K562 (cell line): ENCODE data around the gene TTC32. TPM values are rescaled to one million over a fixed set of nuclear protein-coding genes. Genes with fewer than 3 reads are reported as not detected.

Experiments used
- ATAC-seq: fragments of 200-7000 bp; cut with Tn5 transposase; 3 replicates; pipeline ENCODE4 v1.9.1; 2020; ENCODE audit warnings: moderate library complexity
- BruUV-seq: library from RNA; stranded (reverse); fragments of 400-500 nt; replicated peaks from 2 replicates; lab custom pipeline; 2021; lab: Mats Ljungman, UMichigan
- CTCF ChIA-PET: fragments of 300-600 bp; formaldehyde crosslinking; extraction: SDS; loops from one replicate; lab custom pipeline; 2021; ENCODE audit warnings: low intra/inter-chr PET ratio; lab: Yijun Ruan, JAX
- POLR2A ChIA-PET: fragments of 300-600, 350-650 bp; sonication (Branson Sonifier 250); formaldehyde crosslinking; extraction: SDS; loops from one replicate; lab custom pipeline; 2021; ENCODE audit warnings: antibody characterized with exemption, inconsistent platforms; lab: Yijun Ruan, JAX
- DNase-seq, 4 experiments: peaks; one replicate each; pipeline versions ENCODE4 v3.0.0 to v3.0.0-alpha.2; 2011 to 2018; ENCODE audit warnings: low spot score in 3 of 4, mixed read lengths in 3 of 4; ENCODE audit errors: extremely low read depth in 1 of 4
- FAIRE-seq: peaks from 2 replicates; lab custom pipeline; 2011; peaks lifted over from hg19 to GRCh38; lab: Jason Lieb, UNC
- H2AFZ ChIP-seq: 2 replicates; pipeline ENCODE4 v1.6.0; 2011; ENCODE audit warnings: low read depth, low read length, control low read depth, inconsistent platforms
- H3K27ac ChIP-seq: fragments of 200-600 bp; 3 replicates; pipeline ENCODE4 v1.8.0; 2011; ENCODE audit warnings: low read depth, mild to moderate bottlenecking, control low read depth, inconsistent platforms, low read length, moderate library complexity, mixed read lengths; ENCODE audit errors: extremely low read depth
- H3K27me3 ChIP-seq, 2 experiments: fragments of 300-600 bp in 1 of 2; 2 replicates in 1 of 2; 3 replicates in 1 of 2; pipeline versions ENCODE4 v1.6.0 to v1.8.0; 2011; ENCODE audit warnings: inconsistent platforms in 2 of 2, low read length in 2 of 2, mild to moderate bottlenecking in 1 of 2, mixed read lengths in 1 of 2, moderate library complexity in 1 of 2; ENCODE audit not compliant: control insufficient read depth in 2 of 2, insufficient read depth in 2 of 2
- H3K36me3 ChIP-seq: fragments of 300-600 bp; 3 replicates; pipeline ENCODE4 v1.8.0; 2011; ENCODE audit warnings: mild to moderate bottlenecking, low read length, inconsistent platforms; ENCODE audit not compliant: control insufficient read depth, insufficient read depth
- H3K4me1 ChIP-seq, 2 experiments: fragments of 200-600 bp in 1 of 2; replicated peaks in 1 of 2; 2 replicates in 1 of 2; 3 replicates in 1 of 2; pipeline versions ENCODE4 v1.5.1 to v1.8.0; 2011; ENCODE audit warnings: inconsistent platforms in 2 of 2, low read length in 2 of 2, mild to moderate bottlenecking in 1 of 2, mixed read lengths in 1 of 2, moderate library complexity in 1 of 2; ENCODE audit not compliant: control insufficient read depth in 2 of 2, insufficient read depth in 2 of 2
- H3K4me2 ChIP-seq: 2 replicates; pipeline ENCODE4 v1.6.1; 2011; ENCODE audit warnings: low read length, control low read depth, inconsistent platforms, mixed read lengths; ENCODE audit not compliant: insufficient read depth
- H3K4me3 ChIP-seq: fragments of 200-600 bp; sonication (generic), shearing (Covaris generic); 2 replicates; pipeline ENCODE4 v1.5.1; 2016; ENCODE audit warnings: control low read depth, inconsistent platforms
- H3K79me2 ChIP-seq: fragments of 200-600 bp; 3 replicates; pipeline ENCODE4 v1.8.0; 2011; ENCODE audit warnings: low read length, inconsistent platforms; ENCODE audit not compliant: control insufficient read depth, insufficient read depth
- H3K9ac ChIP-seq, 2 experiments: 2 replicates each; pipeline versions ENCODE4 v1.6.0 to v1.6.1; 2011; ENCODE audit warnings: low read depth in 2 of 2, low read length in 2 of 2, control low read depth in 1 of 2, inconsistent platforms in 1 of 2, mild to moderate bottlenecking in 1 of 2, mixed read lengths in 1 of 2; ENCODE audit not compliant: insufficient read depth in 1 of 2
- H3K9me1 ChIP-seq: one replicate; pipeline ENCODE4 v1.6.0; 2011; ENCODE audit warnings: inconsistent platforms, mild to moderate bottlenecking, low read length, moderate library complexity; ENCODE audit not compliant: control insufficient read depth, insufficient read depth
- H3K9me3 ChIP-seq: replicated peaks from 2 replicates; pipeline ENCODE4 v1.5.1; 2011; ENCODE audit warnings: low read depth, low read length, inconsistent platforms; ENCODE audit not compliant: control insufficient read depth, insufficient read depth
- H4K20me1 ChIP-seq: replicated peaks from 2 replicates; pipeline ENCODE4 v1.6.1; 2011; ENCODE audit warnings: low read length, inconsistent platforms, mixed read lengths; ENCODE audit not compliant: control insufficient read depth, insufficient read depth
- DEAF1 ChIP-seq: fragments of 450-650 bp; formaldehyde crosslinking; IDR thresholded peaks from 2 replicates; pipeline ENCODE4 v1.4.0; 2020; ENCODE audit warnings: mild to moderate bottlenecking, moderate library complexity
- ERF ChIP-seq: fragments of 450-650 bp; formaldehyde crosslinking; IDR thresholded peaks from 2 replicates; pipeline ENCODE4 v1.4.0; 2020; ENCODE audit warnings: mild to moderate bottlenecking, mixed read lengths
- FOXP1 ChIP-seq: sonication (generic); formaldehyde crosslinking; IDR thresholded peaks from 2 replicates; pipeline ENCODE4 v1.8.0; 2022; ENCODE audit warnings: mild to moderate bottlenecking, missing genetic modification reagents
- MLLT1 ChIP-seq, 2 experiments: fragments of 450-650 bp; IDR thresholded peaks; 2 replicates each; pipeline ENCODE4 v1.6.1; 2016
- POLR2AphosphoS5 ChIP-seq: IDR thresholded peaks from 2 replicates; pipeline ENCODE4 v1.6.1; 2011; ENCODE audit warnings: mild to moderate bottlenecking, low read depth, low read length, moderate library complexity; ENCODE audit not compliant: control insufficient read depth, insufficient read depth
- SIN3A ChIP-seq, 2 experiments: fragments of 150-350 bp in 1 of 2; IDR thresholded peaks; 2 replicates each; pipeline ENCODE4 v1.6.1; 2011 to 2016; ENCODE audit warnings: borderline replicate concordance in 2 of 2, low read depth in 2 of 2, low read length in 2 of 2, mild to moderate bottlenecking in 2 of 2, moderate library complexity in 2 of 2; ENCODE audit not compliant: control insufficient read depth in 1 of 2
- STAT5A ChIP-seq: IDR thresholded peaks from 2 replicates; pipeline ENCODE4 v1.6.1; 2012; ENCODE audit warnings: low read length, inconsistent platforms, borderline replicate concordance
- YY1 ChIP-seq, 3 experiments: IDR thresholded peaks; 2 replicates each; pipeline ENCODE4 v1.6.1; 2011; ENCODE audit warnings: low read length in 2 of 3, mild to moderate bottlenecking in 2 of 3, moderate library complexity in 2 of 3, borderline replicate concordance in 1 of 3, control low read depth in 1 of 3, low read depth in 1 of 3; ENCODE audit not compliant: insufficient read depth in 3 of 3, insufficient replicate concordance in 2 of 3, control insufficient read depth in 1 of 3, insufficient read length in 1 of 3; ENCODE audit errors: extremely low read depth in 1 of 3
- ZC3H4 ChIP-seq: sonication (generic); formaldehyde crosslinking; IDR thresholded peaks from 2 replicates; pipeline ENCODE4 v1.9.0; 2021; ENCODE audit warnings: missing genetic modification reagents, borderline replicate concordance
- ZNF507 ChIP-seq: conservative IDR thresholded peaks from 2 replicates; pipeline ENCODE4 v1.6.1; 2017; ENCODE audit warnings: missing genetic modification characterization, missing compliant biosample characterization
- WGBS: fragments of 100-300 bp; shearing (Covaris generic); methylation state at CpG from one replicate; pipeline ENCODE4 v1.1.6; 2016; ENCODE audit warnings: low coverage, mixed read lengths; ENCODE audit not compliant: insufficient coverage; ENCODE audit errors: missing lambda C conversion rate; 5-methylcytosine and 5-hydroxymethylcytosine counted together
- in situ Hi-C: fragments of 300-500 bp; cut with MboI; formaldehyde crosslinking; loops from 4 replicates; pipeline ENCODE4 v1.15.0; 2018; ENCODE audit warnings: inconsistent platforms, mixed read lengths
- intact Hi-C: fragments of 100-400 bp; cut with micrococcal nuclease; formaldehyde crosslinking; loops from 2 replicates; pipeline ENCODE4 v1.14.2; 2022
- polyA plus RNA-seq, 8 experiments: library from polyadenylated mRNA; depleted of rRNA in 4 of 8; stranded (reverse) in 5 of 8; unstranded in 3 of 8; fragments of >200 nt; fragmentation: Nextera tagmentation in 2 of 8; fragmentation: Illumina TruSeq in 1 of 8; extraction: Ambion mirVana in 2 of 8; extraction: Trizol in 1 of 8; gene quantifications; 2 replicates each; pipeline versions ENCODE4 v1.2.1 to v1.2.3, GENCODE V29; 2011 to 2014; ENCODE audit warnings: inconsistent platforms in 1 of 8, missing spikeins in 1 of 8
- total RNA-seq, 7 experiments: library from RNA; depleted of rRNA in 6 of 7; stranded (reverse); fragments of >200 nt in 6 of 7; fragmentation: Illumina TruSeq in 2 of 7; extraction: Trizol in 2 of 7; gene quantifications; 2 replicates each; pipeline versions ENCODE4 v1.2.1 to v1.2.3, GENCODE V29; 2011 to 2021; ENCODE audit warnings: low replicate concordance in 1 of 7

The TTC32 gene
- total and polyA plus RNA-seq, 9 of the 15 experiments (the other 6 are each of a cell fraction or from before 2014, with no cell fraction given): 27.6 to 71.4 (median 52.6) TPM

DNA sequence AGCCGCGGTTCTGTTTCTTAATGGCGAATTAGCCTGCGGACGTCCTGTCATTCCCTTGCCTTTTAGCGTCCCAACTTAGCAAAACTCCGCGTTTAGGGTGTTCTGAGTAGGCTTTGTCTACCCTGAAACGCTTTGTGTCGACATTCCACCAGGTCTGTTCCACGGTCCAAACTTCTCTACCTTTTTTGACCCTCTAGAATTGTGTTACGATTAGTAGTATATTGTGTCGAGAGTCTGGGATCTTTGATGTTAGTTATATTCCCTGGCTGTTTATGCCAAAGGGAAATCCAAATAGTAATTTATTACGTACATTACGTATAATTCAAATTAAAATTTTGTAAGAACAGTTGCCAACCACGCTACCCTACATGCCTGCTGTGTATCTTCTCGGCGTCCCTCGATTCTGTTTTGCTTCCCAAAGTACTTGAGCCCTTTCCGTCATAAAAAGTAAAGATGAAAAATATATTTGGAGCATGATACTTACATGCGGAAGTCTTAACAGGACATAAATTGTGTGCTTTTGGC is 495 bp upstream of the TTC32 start (continued):
- TF ChIP-seq SIN3A (IDR thresholded peaks at IDR 0.05; ENCODE audit: borderline replicate concordance in 2 of 2, control insufficient read depth in 1 of 2, low read depth in 2 of 2, low read length in 2 of 2): 0 out of 4 replicates have a peak, but pooled peaks of 1 of the 2 experiments have one; percentile 9
- no peak for TF ChIP-seq STAT5A

DNA sequence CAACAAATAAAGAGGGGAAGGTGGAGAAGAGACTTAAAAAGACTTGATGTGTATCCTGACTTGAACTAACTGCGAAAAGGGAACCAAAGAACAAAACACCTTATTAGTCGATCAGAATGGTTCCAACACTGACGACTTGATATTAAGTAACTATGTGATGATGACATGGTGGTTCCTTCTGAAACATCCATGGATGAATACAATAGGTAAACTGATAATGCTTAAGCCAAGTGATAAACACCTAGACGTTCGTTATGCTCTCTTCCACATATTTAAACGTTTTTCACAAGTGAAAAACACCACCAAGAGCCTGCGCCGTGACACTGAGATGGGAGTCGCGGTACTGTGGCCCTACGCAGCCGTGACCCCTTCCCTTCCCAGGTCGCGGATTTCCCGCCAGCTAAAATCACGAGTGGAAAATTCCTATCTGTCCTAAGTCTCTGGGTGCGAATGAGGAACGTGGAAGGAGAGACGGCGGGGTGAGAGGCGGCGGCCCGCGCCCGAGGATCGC is 797 bp downstream of the TTC32 start:
- Histone ChIP-seq H3K79me2 (peaks cover 61% of the 10 kb centered on the region), H3K9ac (peak overlapping the region; percentile 97 to 98), H3K4me1 (peaks cover 10 to 12% of the 10 kb centered on the region in 2 experiments; a peak in 4 of 5 replicates), H3K36me3 (peaks cover 3% of the 10 kb centered on the region; the same call in 1 of the 3 replicates), H3K4me3 (peak overlapping the region; percentile 68), H4K20me1 (peaks cover 7% of the 10 kb centered on the region; the same call in 1 of the 2 replicates), H3K4me2 (peak overlapping the region; percentile 92), H3K9me1 (no peaks in the 10 kb centered on the region), H3K9me3 (no peaks in the 10 kb centered on the region), H3K27ac (peak overlapping the region; percentile 99), H2AFZ (peak overlapping the region; percentile 97), H3K27me3 (no peaks in the 10 kb centered on the region)
- ChIA-PET CTCF (no interaction called here), POLR2A (interaction anchor here (0.6 to 1.3 kb wide), 11 partner anchors 9 to 343 kb away, joined by 3 to 13 read pairs (median 4); no protein-coding TSS in a partner anchor)
- ATAC-seq (peak; percentile 4), FAIRE-seq (no peak), DNase-seq (peak in 1 of 4 experiments; percentile 33)
- intact Hi-C loops: loop anchor here (5.0 kb wide), 1 partner anchor 151 kb away; the partner anchor contains the start of gene LAPTM4A
- TSS peak; percentile 51 for BruUV-seq
- in situ Hi-C loops: no loop called here
- WGBS: under 1% methylated on average over 25 of the region's 26 CpGs
- TF ChIP-seq ZNF507 (no peak), DEAF1 (CRISPR knock-in tag) (no peak), MLLT1 (IDR thresholded peaks at IDR 0.05) (peak; percentile 44 to 71; a peak in 3 of 4 replicates), FOXP1 (CRISPR knock-in tag) (peak; percentile 79; the same call in 1 of the 2 replicates), ZC3H4 (CRISPR knock-in tag) (0 out of 2 replicates have a peak, but pooled peaks have one; percentile 3), ERF (CRISPR knock-in tag) (no peak), POLR2AphosphoS5 (0 out of 2 replicates have a peak, but pooled peaks have one; percentile 3), YY1 (IDR thresholded peaks at IDR 0.05; ENCODE audit: borderline replicate concordance in 1 of 3, control insufficient read depth in 1 of 3, extremely low read depth in 1 of 3, insufficient read depth in 3 of 3, insufficient read length in 1 of 3, insufficient replicate concordance in 2 of 3, low read depth in 1 of 3, low read length in 2 of 3) (no peak)
